Colonic mucosa (tissue), 4 donors: ENCODE results near the gene RNF5. TPM values are rescaled to one million over a fixed set of nuclear protein-coding genes. Genes with fewer than 3 reads are reported as not detected.

Source experiments
- DNase-seq: peaks from one replicate; pipeline ENCODE4 v3.0.0-alpha.2; 2020
- H3K27ac ChIP-seq: fragments of 200-600 bp; one replicate; pipeline ENCODE4 v1.8.0; 2021
- H3K27me3 ChIP-seq: fragments of 200-600 bp; one replicate; pipeline ENCODE4 v1.8.0; 2021
- H3K36me3 ChIP-seq: fragments of 200-600 bp; one replicate; pipeline ENCODE4 v1.8.0; 2021
- H3K4me1 ChIP-seq: fragments of 200-600 bp; one replicate; pipeline ENCODE4 v1.8.0; 2021; ENCODE audit warnings: mild to moderate bottlenecking
- H3K4me3 ChIP-seq: fragments of 200-600 bp; one replicate; pipeline ENCODE4 v1.8.0; 2021
- H3K9ac ChIP-seq, 2 donors: one replicate each; pipeline ENCODE4 v1.7.0; 2013; ENCODE audit warnings: control low read depth in 2 of 2, low read depth in 2 of 2, low read length in 2 of 2
- H3K9me3 ChIP-seq: fragments of 200-600 bp; one replicate; pipeline ENCODE4 v1.8.0; 2021
- CTCF ChIP-seq: fragments of 200-600 bp; IDR thresholded peaks from one replicate; pipeline ENCODE4 v1.8.0; 2022; ENCODE audit warnings: antibody characterized with exemption, mild to moderate bottlenecking
- intact Hi-C: fragments of 100-400 bp; cut with DNase I; formaldehyde crosslinking; loops from one replicate; pipeline ENCODE4 v1.14.1; 2022
- total RNA-seq, 2 donors: library from RNA; stranded (reverse); fragmentation: NEBNext Ultra II Directional in 1 of 2; extraction: Animal tissue kit (Norgen Biotek cat#: 25700) in 1 of 2; gene quantifications; one replicate each; pipeline ENCODE4 v1.2.1, GENCODE V29; 2021
- donor health status: healthy.
- donor health status: DM: no; HTN: no; CAD: no.
- donor health status: DM: no; HTN: no; CAD: no.

Gene RNF5
- total RNA-seq, 2 donors from 2014 or later = 75.8 to 87.4 TPM

GRCh38 chr6:32178547-32179440 is 589 bp downstream of the RNF5 start:
- Histone ChIP-seq H3K9ac (peak overlapping the region; percentile 90), H3K36me3 (peaks cover 4% of the 10 kb centered on the region), H3K4me1 (peaks cover 19% of the 10 kb centered on the region), H3K4me3 (peak overlapping the region; percentile 77), H3K27me3 (no peaks in the 10 kb centered on the region), H3K27ac (peak overlapping the region; percentile 94), H3K9me3 (no peaks in the 10 kb centered on the region)
- DNase-seq = no peak
- intact Hi-C loops = no loop called here
- no peak for TF ChIP-seq CTCF

GRCh38 chr6:32179766-32180405 is 1.7 kb downstream of the RNF5 start:
- TF ChIP-seq CTCF = no peak
- no peak for DNase-seq
- Histone ChIP-seq H3K9me3 (no peaks in the 10 kb centered on the region), H3K4me3 (no peak overlapping the region), H3K27me3 (no peaks in the 10 kb centered on the region), H3K36me3 (peaks cover 4% of the 10 kb centered on the region), H3K4me1 (peaks cover 16% of the 10 kb centered on the region), H3K9ac (no peak overlapping the region), H3K27ac (no peak overlapping the region)
- intact Hi-C loops = no loop called here

- no peak for DNase-seq
- H3K4me1 ChIP-seq = peaks cover 11% of the 10 kb centered on the region
- no peak overlapping the region for H3K9ac ChIP-seq
- no peaks in the 10 kb centered on the region for H3K27me3 ChIP-seq
- H3K4me3 ChIP-seq = no peak overlapping the region
- peaks cover 4% of the 10 kb centered on the region for H3K36me3 ChIP-seq
- no peak overlapping the region for H3K27ac ChIP-seq
- no peak for TF ChIP-seq CTCF
- no peaks in the 10 kb centered on the region for H3K9me3 ChIP-seq
- intact Hi-C loops = no loop called here
Observed at GRCh38 chr6:32181148-32181702, 3.0 kb downstream of the RNF5 start.

- Histone ChIP-seq H3K4me1 (peaks cover 6% of the 10 kb centered on the region), H3K36me3 (peaks cover 4% of the 10 kb centered on the region), H3K27ac (no peak overlapping the region), H3K9ac (no peak overlapping the region), H3K27me3 (no peaks in the 10 kb centered on the region), H3K4me3 (no peak overlapping the region), H3K9me3 (no peaks in the 10 kb centered on the region)
- DNase-seq = no peak
- TF ChIP-seq CTCF = no peak
- intact Hi-C loops = no loop called here
Observed at GRCh38 chr6:32181915-32182529, 3.8 kb downstream of the RNF5 start.

- no peak overlapping the region for H3K4me3 ChIP-seq
- no peaks in the 10 kb centered on the region for H3K9me3 ChIP-seq
- H3K9ac ChIP-seq = no peak overlapping the region
- H3K27ac ChIP-seq = no peak overlapping the region
- intact Hi-C loops = no loop called here
- H3K36me3 ChIP-seq = peaks cover 4% of the 10 kb centered on the region
- TF ChIP-seq CTCF = no peak
- no peaks in the 10 kb centered on the region for H3K27me3 ChIP-seq
- DNase-seq = no peak
- peaks cover 6% of the 10 kb centered on the region for H3K4me1 ChIP-seq
Observed at GRCh38 chr6:32182555-32182981, 4.4 kb downstream of the RNF5 start.
